H9 (cell line): ENCODE results near the gene PLXNA2. TPM values are rescaled to one million over a fixed set of nuclear protein-coding genes. Genes with fewer than 3 reads are reported as not detected.

ENCODE experiments used
- DNase-seq: peaks from one replicate; pipeline ENCODE4 v3.0.0-alpha.2; 2017
- H2AFZ ChIP-seq: one replicate; pipeline ENCODE4 v1.6.1; 2013; ENCODE audit warnings: mild to moderate bottlenecking, low read length, control low read depth, moderate library complexity
- H2AK5ac ChIP-seq: 2 replicates; pipeline ENCODE4 v1.6.1; 2013; ENCODE audit warnings: low read length, control low read depth, mixed read lengths; ENCODE audit not compliant: insufficient read length
- H2BK120ac ChIP-seq: one replicate; pipeline ENCODE4 v1.6.1; 2013; ENCODE audit warnings: low read depth, mild to moderate bottlenecking, low read length, control low read depth, inconsistent platforms; ENCODE audit not compliant: poor library complexity, severe bottlenecking
- H2BK12ac ChIP-seq: 2 replicates; pipeline ENCODE4 v1.6.1; 2013; ENCODE audit warnings: low read length, control low read depth, mixed read lengths, low read depth; ENCODE audit not compliant: insufficient read length
- H2BK15ac ChIP-seq: 2 replicates; pipeline ENCODE4 v1.6.1; 2013; ENCODE audit warnings: low read depth, low read length, control low read depth
- H2BK20ac ChIP-seq: one replicate; pipeline ENCODE4 v1.6.1; 2013; ENCODE audit warnings: low read depth, mild to moderate bottlenecking, low read length, control low read depth, inconsistent platforms; ENCODE audit not compliant: poor library complexity, severe bottlenecking
- H2BK5ac ChIP-seq: 2 replicates; pipeline ENCODE4 v1.6.1; 2013; ENCODE audit warnings: low read length, control low read depth, mixed read lengths; ENCODE audit not compliant: insufficient read length
- H3K14ac ChIP-seq: 2 replicates; pipeline ENCODE4 v1.6.1; 2013; ENCODE audit warnings: low read length, control low read depth; ENCODE audit not compliant: insufficient read depth
- H3K18ac ChIP-seq: 2 replicates; pipeline ENCODE4 v1.6.1; 2013; ENCODE audit warnings: low read depth, mild to moderate bottlenecking, mixed read lengths, low read length, control low read depth; ENCODE audit not compliant: insufficient read length
- H3K23ac ChIP-seq: 2 replicates; pipeline ENCODE4 v1.6.1; 2013; ENCODE audit warnings: low read length, control low read depth, mixed read lengths, low read depth; ENCODE audit not compliant: insufficient read length
- H3K23me2 ChIP-seq: 2 replicates; pipeline ENCODE4 v1.6.1; 2013; ENCODE audit warnings: low read depth, mild to moderate bottlenecking, mixed read lengths, low read length, control low read depth; ENCODE audit not compliant: insufficient read length, poor library complexity, severe bottlenecking
- H3K27ac ChIP-seq: 2 replicates; pipeline ENCODE4 v1.5.1; 2013; ENCODE audit warnings: low read length, control low read depth, mixed read lengths, low read depth; ENCODE audit not compliant: insufficient read length
- H3K27me3 ChIP-seq: 2 replicates; pipeline ENCODE4 v1.6.1; 2013; ENCODE audit warnings: low read length, control low read depth, inconsistent platforms; ENCODE audit not compliant: insufficient read depth
- H3K4ac ChIP-seq: 2 replicates; pipeline ENCODE4 v1.6.1; 2013; ENCODE audit warnings: low read depth, mild to moderate bottlenecking, control low read depth, inconsistent platforms, low read length, moderate library complexity
- H3K4me1 ChIP-seq: 2 replicates; pipeline ENCODE4 v1.6.1; 2013; ENCODE audit warnings: low read length, control low read depth, inconsistent platforms; ENCODE audit not compliant: insufficient read depth
- H3K4me2 ChIP-seq: 2 replicates; pipeline ENCODE4 v1.6.1; 2013; ENCODE audit warnings: low read length, control low read depth, mixed read lengths; ENCODE audit not compliant: insufficient read length, insufficient read depth
- H3K56ac ChIP-seq: 2 replicates; pipeline ENCODE4 v1.6.1; 2013; ENCODE audit warnings: low read depth, mild to moderate bottlenecking, mixed read lengths, low read length, control low read depth; ENCODE audit not compliant: insufficient read length
- H3K79me1 ChIP-seq: 2 replicates; pipeline ENCODE4 v1.6.1; 2013; ENCODE audit warnings: low read depth, mild to moderate bottlenecking, moderate library complexity, low read length, control low read depth, inconsistent platforms; ENCODE audit not compliant: insufficient read depth, poor library complexity, severe bottlenecking
- H3K79me2 ChIP-seq: 2 replicates; pipeline ENCODE4 v1.6.1; 2013; ENCODE audit warnings: low read length, control low read depth, inconsistent platforms; ENCODE audit not compliant: insufficient read depth
- H3K9ac ChIP-seq: 2 replicates; pipeline ENCODE4 v1.6.1; 2013; ENCODE audit warnings: low read length, control low read depth, mixed read lengths; ENCODE audit not compliant: insufficient read length; ENCODE audit errors: extremely low read depth
- H3K9me3 ChIP-seq: one replicate; pipeline ENCODE4 v1.6.1; 2013; ENCODE audit warnings: low read depth, low read length, inconsistent platforms; ENCODE audit not compliant: control insufficient read depth
- H3T11ph ChIP-seq: one replicate; pipeline ENCODE4 v1.6.1; 2013; ENCODE audit warnings: mild to moderate bottlenecking, low read length, control low read depth, inconsistent platforms
- H4K20me1 ChIP-seq: one replicate; pipeline ENCODE4 v1.6.1; 2013; ENCODE audit not compliant: control insufficient read depth, insufficient read length, insufficient read depth
- H4K5ac ChIP-seq: 2 replicates; pipeline ENCODE4 v1.6.1; 2013; ENCODE audit warnings: low read depth, mild to moderate bottlenecking, mixed read lengths, low read length, control low read depth; ENCODE audit not compliant: insufficient read length
- H4K8ac ChIP-seq: replicated peaks from 2 replicates; pipeline ENCODE4 v1.6.1; 2013; ENCODE audit warnings: low read length, control low read depth, mixed read lengths, low read depth; ENCODE audit not compliant: insufficient read length
- H4K91ac ChIP-seq: 2 replicates; pipeline ENCODE4 v1.6.1; 2013; ENCODE audit warnings: low read depth, mild to moderate bottlenecking, moderate library complexity, mixed read lengths, low read length, control low read depth; ENCODE audit not compliant: insufficient read length
- H3K27ac Mint-ChIP-seq, 3 experiments: 2 replicates in 2 of 3; 3 replicates in 1 of 3; pipeline ENCODE4 v1.8.0; 2020 to 2021; ENCODE audit warnings: mixed read lengths in 3 of 3, mild to moderate bottlenecking in 1 of 3, moderate library complexity in 1 of 3
- H3K27me3 Mint-ChIP-seq: 2 replicates; pipeline ENCODE4 v1.8.0; 2021; ENCODE audit warnings: low read depth, mild to moderate bottlenecking, moderate library complexity, mixed read lengths
- H3K36me3 Mint-ChIP-seq, 3 experiments: 2 replicates in 2 of 3; 3 replicates in 1 of 3; pipeline ENCODE4 v1.8.0; 2020 to 2021; ENCODE audit warnings: low read depth in 3 of 3, mixed read lengths in 3 of 3; ENCODE audit not compliant: insufficient read depth in 1 of 3
- H3K4me1 Mint-ChIP-seq, 2 experiments: 2 replicates each; pipeline ENCODE4 v1.8.0; 2020; ENCODE audit warnings: mixed read lengths in 2 of 2
- H3K4me3 Mint-ChIP-seq, 2 experiments: 2 replicates in 1 of 2; 3 replicates in 1 of 2; pipeline ENCODE4 v1.8.0; 2020 to 2021; ENCODE audit warnings: mild to moderate bottlenecking in 2 of 2, mixed read lengths in 2 of 2, moderate library complexity in 1 of 2
- H3K9me3 Mint-ChIP-seq, 2 experiments: 2 replicates in 1 of 2; 3 replicates in 1 of 2; pipeline ENCODE4 v1.8.0; 2020; ENCODE audit warnings: mild to moderate bottlenecking in 2 of 2, mixed read lengths in 2 of 2, moderate library complexity in 1 of 2
- CTCF ChIP-seq: fragments of 200-600 bp; sonication (generic); conservative IDR thresholded peaks from 3 replicates; pipeline ENCODE4 v1.8.0; 2021; ENCODE audit warnings: antibody characterized with exemption, mild to moderate bottlenecking
- WGBS: extraction: QIAGEN DNeasy Blood & Tissue Kit; methylation state at CpG from one replicate; pipeline ENCODE4 v1.1.7; 2013; ENCODE audit warnings: missing lambda C conversion rate, low lambda C conversion rate, mixed read lengths; ENCODE audit not compliant: insufficient read length; ENCODE audit errors: extremely low coverage; 5-methylcytosine and 5-hydroxymethylcytosine counted together
- total RNA-seq: library from RNA; stranded (reverse); gene quantifications from 2 replicates; pipeline ENCODE4 v1.2.1, GENCODE V29; 2021

Gene PLXNA2
- total RNA-seq, 1 experiment from 2014 or later = 0.57 TPM

GRCh38 chr1:208250613-208251012 lies 6.4 kb upstream of the PLXNA2 start:
- no peaks in the 10 kb centered on the region; a peak in 1 of 5 replicates for H3K9me3 Mint-ChIP-seq
- H3K4me1 Mint-ChIP-seq = peaks cover 13 to 18% of the 10 kb centered on the region in 2 experiments
- Histone ChIP-seq H3K4ac (no peak overlapping the region), H2BK12ac (no peak overlapping the region), H3K4me1 (no peaks in the 10 kb centered on the region; the same call in 1 of the 2 replicates), H3K79me1 (no peaks in the 10 kb centered on the region), H3K56ac (no peak overlapping the region), H3K23ac (no peak overlapping the region), H2AFZ (no peak overlapping the region), H2BK5ac (no peak overlapping the region), H2AK5ac (no peak overlapping the region), H3K4me2 (no peak overlapping the region), H2BK15ac (no peak overlapping the region), H3K9me3 (no peaks in the 10 kb centered on the region), H2BK20ac (no peak overlapping the region), H4K91ac (no peak overlapping the region), H3T11ph (no peak overlapping the region), H4K5ac (no peak overlapping the region), H3K27me3 (no peaks in the 10 kb centered on the region; the same call in 1 of the 2 replicates), H3K18ac (no peak overlapping the region), H3K14ac (no peak overlapping the region), H3K9ac (no peak overlapping the region), H4K20me1 (no peaks in the 10 kb centered on the region), H4K8ac (no peak overlapping the region), H2BK120ac (no peak overlapping the region), H3K23me2 (no peaks in the 10 kb centered on the region), H3K79me2 (no peaks in the 10 kb centered on the region), H3K27ac (no peak overlapping the region)
- H3K27ac Mint-ChIP-seq = no peak overlapping the region
- no CpG with 5 or more reads among the region's 6 CpGs for WGBS
- TF ChIP-seq CTCF = no peak
- no peak overlapping the region for H3K4me3 Mint-ChIP-seq
- H3K27me3 Mint-ChIP-seq = peaks cover 62% of the 10 kb centered on the region
- H3K36me3 Mint-ChIP-seq = no peaks in the 10 kb centered on the region
- no peak for DNase-seq
